22Rv1 (cell line): Measurements from ENCODE around the gene GLRX2.

Source experiments
- H3K27ac ChIP-seq: fragments of 450-650 bp; 2 replicates; pipeline ENCODE4 v1.5.1; 2017
- ZFX ChIP-seq: fragments of 450-650 bp; IDR thresholded peaks from 2 replicates; pipeline ENCODE4 v1.6.1; 2017; ENCODE audit warnings: antibody characterized with exemption, borderline replicate concordance
- TF ChIP-seq, protein P1 (sequence below): fragments of 450-650 bp; IDR thresholded peaks from 2 replicates; pipeline ENCODE4 v1.5.1; 2017; ENCODE audit warnings: mild to moderate bottlenecking

GLRX2 gene

DNA sequence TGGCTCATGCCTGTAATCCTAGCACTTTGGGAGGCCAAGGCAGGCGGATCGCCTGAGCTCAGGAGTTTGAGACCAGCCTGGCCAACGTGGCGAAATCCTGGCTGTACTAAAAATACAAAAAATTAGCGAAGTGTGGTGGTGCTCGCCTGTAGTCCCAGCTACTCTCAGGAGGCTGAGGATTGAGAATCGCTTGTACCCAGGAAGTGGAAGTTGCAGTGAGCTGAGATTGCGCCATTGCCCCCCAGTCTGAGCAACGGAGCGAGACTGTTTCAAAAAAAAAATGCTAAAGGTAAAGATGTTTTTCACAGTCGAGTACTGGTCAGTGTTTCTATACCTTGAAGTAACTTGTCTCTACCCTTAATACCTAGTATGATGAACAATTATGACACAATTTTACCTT is 11.1 kb downstream of the GLRX2 start:
- no peak for TF ChIP-seq ZFX
- TF ChIP-seq, protein P1, sequence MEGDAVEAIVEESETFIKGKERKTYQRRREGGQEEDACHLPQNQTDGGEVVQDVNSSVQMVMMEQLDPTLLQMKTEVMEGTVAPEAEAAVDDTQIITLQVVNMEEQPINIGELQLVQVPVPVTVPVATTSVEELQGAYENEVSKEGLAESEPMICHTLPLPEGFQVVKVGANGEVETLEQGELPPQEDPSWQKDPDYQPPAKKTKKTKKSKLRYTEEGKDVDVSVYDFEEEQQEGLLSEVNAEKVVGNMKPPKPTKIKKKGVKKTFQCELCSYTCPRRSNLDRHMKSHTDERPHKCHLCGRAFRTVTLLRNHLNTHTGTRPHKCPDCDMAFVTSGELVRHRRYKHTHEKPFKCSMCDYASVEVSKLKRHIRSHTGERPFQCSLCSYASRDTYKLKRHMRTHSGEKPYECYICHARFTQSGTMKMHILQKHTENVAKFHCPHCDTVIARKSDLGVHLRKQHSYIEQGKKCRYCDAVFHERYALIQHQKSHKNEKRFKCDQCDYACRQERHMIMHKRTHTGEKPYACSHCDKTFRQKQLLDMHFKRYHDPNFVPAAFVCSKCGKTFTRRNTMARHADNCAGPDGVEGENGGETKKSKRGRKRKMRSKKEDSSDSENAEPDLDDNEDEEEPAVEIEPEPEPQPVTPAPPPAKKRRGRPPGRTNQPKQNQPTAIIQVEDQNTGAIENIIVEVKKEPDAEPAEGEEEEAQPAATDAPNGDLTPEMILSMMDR, result no peak
- no peak overlapping the region; the same call in 1 of the 2 replicates for H3K27ac ChIP-seq

DNA sequence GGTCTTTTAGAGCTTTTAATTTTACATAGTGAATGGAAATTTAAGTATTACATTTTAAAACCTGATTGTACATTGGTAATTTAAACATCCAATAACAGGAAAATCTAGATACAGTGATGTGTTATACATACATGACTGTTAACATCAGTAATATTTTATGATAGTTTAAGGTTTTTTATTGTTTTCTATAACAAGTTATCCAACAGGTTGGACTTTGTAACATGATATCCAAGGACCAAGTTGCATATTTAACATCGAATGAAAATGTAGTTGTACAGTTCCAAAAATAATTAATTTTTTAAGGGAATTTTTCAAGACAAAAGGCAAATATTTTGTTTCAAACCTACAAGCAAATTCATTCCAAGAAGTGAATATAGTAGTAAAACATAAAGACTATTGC is 14.3 kb downstream of the GLRX2 start:
- no peak overlapping the region for H3K27ac ChIP-seq
- TF ChIP-seq, protein P1, result no peak
- no peak for TF ChIP-seq ZFX

- no peak overlapping the region for H3K27ac ChIP-seq
- no peak for TF ChIP-seq ZFX
- TF ChIP-seq, protein P1, result no peak
Measured at GRCh38 chr1:193087893-193088292, 17.3 kb downstream of the GLRX2 start.

GRCh38 chr1:193086342-193086741 is 18.9 kb downstream of the GLRX2 start:
- TF ChIP-seq, protein P1, result no peak
- TF ChIP-seq ZFX, result no peak
- no peak overlapping the region for H3K27ac ChIP-seq

DNA sequence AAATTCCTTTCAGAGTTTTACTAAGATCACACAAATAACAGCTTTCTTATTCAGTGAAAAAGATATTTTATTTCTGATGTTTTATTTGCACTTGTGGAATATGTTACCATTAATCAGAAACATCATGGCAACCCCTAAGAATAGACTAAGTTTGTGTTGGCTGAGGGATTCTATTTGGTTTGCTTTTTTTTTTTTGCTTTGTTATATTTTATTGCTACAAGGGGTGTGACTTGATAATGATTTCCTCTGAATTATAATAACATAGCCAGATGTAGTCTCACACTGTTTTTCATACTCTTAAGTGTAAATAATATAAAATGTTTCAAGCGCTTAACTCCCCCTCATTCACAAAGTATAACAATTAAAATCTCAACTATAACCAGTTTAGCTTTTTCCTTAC is 20.0 kb downstream of the GLRX2 start:
- TF ChIP-seq ZFX, result no peak
- TF ChIP-seq, protein P1, result no peak
- H3K27ac ChIP-seq, result no peak overlapping the region

GRCh38 chr1:193083365-193084088 is 21.7 kb downstream of the GLRX2 start:
- TF ChIP-seq ZFX, result no peak
- TF ChIP-seq, protein P1, result no peak
- H3K27ac ChIP-seq, result no peak overlapping the region

GRCh38 chr1:193079187-193079586 is 26.0 kb downstream of the GLRX2 start:
- no peak for TF ChIP-seq ZFX
- TF ChIP-seq, protein P1, result no peak
- H3K27ac ChIP-seq, result no peak overlapping the region
